D721Med (cell line): ENCODE data around the gene TNS1.

Experiments used
- DNase-seq: peaks from one replicate; pipeline ENCODE4 v3.0.0; 2011; ENCODE audit warnings: low spot score; ENCODE audit not compliant: insufficient read length
- FAIRE-seq: peaks from 2 replicates; lab custom pipeline; 2011; peaks lifted over from hg19 to GRCh38; lab: Jason Lieb, UNC
- TF ChIP-seq, protein P1 (sequence below): IDR thresholded peaks from 2 replicates; pipeline ENCODE4 v1.5.1; 2012; ENCODE audit warnings: mild to moderate bottlenecking, control low read depth; ENCODE audit not compliant: insufficient read depth; ENCODE audit errors: missing control alignments

The TNS1 gene

DNA sequence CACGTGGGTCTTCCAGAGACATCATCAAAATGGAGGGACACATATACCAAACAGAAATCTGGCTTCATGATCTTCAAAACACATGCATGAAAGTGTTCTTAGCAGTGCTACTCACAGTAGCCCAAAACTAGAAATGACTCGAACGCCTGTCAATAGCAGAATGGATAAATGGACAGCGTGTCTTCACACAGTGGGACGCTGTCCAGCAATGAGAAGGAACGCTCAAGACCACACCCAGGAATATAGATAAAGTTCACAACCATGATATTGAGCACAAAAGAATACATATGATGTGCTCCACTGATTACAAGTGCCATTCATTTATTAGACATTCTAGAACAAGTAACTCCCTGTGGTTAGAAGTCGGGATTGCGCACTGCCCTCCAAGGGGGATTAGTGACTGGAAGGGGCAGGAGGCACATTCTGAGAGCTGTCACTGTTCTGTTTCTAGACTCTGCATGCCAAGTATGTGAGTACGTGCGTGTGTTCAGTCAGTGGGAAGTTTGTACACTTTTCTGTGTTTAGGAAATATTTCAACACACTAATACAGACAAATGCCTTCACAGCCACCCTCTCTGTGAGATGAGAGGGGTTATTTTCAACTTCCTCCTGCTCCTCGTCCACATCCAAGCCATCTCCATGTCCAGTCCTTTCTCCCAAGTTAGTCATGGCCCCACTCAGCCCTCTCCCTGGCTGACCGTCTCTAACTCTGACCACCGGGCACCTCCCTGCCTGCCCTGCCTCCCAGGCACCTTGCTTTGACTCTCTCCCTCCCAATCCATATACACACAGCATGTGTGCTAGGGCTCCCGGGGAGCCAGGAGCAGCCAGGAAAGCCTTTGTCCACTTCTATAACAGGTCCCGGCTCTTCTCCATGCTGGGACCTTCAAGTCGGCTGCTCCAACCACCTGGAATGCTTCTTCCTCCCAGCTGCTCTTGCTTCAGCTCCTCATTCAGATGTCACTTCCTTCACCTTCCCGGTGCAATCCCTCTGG is 26.9 kb upstream of the TNS1 start:
- FAIRE-seq (no peak), DNase-seq (no peak)
- TF ChIP-seq, protein P1, sequence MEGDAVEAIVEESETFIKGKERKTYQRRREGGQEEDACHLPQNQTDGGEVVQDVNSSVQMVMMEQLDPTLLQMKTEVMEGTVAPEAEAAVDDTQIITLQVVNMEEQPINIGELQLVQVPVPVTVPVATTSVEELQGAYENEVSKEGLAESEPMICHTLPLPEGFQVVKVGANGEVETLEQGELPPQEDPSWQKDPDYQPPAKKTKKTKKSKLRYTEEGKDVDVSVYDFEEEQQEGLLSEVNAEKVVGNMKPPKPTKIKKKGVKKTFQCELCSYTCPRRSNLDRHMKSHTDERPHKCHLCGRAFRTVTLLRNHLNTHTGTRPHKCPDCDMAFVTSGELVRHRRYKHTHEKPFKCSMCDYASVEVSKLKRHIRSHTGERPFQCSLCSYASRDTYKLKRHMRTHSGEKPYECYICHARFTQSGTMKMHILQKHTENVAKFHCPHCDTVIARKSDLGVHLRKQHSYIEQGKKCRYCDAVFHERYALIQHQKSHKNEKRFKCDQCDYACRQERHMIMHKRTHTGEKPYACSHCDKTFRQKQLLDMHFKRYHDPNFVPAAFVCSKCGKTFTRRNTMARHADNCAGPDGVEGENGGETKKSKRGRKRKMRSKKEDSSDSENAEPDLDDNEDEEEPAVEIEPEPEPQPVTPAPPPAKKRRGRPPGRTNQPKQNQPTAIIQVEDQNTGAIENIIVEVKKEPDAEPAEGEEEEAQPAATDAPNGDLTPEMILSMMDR, result no peak

- DNase-seq (no peak), FAIRE-seq (no peak)
- TF ChIP-seq, protein P1, result no peak
Measured at GRCh38 chr2:218028562-218029348, 26.0 kb upstream of the TNS1 start.

DNA sequence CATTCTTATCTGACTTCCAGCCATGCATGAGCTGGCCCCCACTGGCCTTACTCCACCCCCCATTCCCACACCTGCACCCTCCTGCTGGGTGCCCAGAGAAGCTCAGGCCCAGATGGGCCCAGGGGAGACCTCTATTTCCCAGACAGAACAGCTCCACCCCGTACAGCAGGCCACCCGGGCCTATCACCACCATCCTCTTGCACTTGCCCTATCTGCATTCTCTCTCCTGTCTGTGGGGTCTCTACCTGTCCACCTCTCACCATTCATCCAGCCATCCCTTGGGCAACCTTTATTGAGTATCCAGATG is 25.3 kb upstream of the TNS1 start:
- FAIRE-seq (no peak), DNase-seq (no peak)
- TF ChIP-seq, protein P1, result no peak

DNA sequence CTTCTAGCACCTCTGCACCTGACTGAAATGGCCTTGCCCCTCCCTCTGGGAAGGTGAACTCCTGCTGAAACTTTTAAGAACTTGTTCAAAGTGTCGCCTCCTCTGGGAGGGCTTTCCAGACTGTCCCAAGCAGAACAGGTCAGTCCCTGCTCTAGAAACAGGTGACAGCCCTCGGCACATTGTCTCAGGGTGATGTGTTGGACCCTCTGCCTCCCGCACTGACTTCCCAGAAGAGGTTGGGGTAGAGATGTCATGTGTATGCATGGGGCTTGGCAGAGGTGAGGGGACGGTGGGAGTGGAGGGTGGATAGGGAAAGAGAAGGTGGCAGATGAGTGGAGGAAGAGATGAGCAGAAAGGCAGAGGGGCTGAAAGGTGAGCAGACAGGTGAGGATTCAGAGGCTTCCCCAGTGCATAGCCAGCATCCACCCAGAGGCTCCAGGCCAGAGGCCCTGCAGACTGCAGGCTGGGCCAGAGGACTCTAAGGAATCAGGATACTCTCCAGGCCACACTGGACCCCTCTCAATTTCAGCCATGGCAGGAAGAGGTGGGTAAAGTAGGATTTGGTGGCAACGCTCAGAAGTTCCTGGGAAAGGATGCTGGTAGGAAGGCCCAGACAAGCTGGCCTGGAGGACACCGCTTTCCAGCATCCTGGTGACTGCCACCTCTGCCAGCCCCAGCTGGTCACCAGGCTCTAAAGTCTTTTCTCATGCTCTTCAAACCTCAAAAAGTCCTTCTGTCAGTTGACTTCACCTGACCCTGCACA is 24.8 kb upstream of the TNS1 start:
- DNase-seq, result no peak
- FAIRE-seq, result no peak
- TF ChIP-seq, protein P1, result no peak

DNA sequence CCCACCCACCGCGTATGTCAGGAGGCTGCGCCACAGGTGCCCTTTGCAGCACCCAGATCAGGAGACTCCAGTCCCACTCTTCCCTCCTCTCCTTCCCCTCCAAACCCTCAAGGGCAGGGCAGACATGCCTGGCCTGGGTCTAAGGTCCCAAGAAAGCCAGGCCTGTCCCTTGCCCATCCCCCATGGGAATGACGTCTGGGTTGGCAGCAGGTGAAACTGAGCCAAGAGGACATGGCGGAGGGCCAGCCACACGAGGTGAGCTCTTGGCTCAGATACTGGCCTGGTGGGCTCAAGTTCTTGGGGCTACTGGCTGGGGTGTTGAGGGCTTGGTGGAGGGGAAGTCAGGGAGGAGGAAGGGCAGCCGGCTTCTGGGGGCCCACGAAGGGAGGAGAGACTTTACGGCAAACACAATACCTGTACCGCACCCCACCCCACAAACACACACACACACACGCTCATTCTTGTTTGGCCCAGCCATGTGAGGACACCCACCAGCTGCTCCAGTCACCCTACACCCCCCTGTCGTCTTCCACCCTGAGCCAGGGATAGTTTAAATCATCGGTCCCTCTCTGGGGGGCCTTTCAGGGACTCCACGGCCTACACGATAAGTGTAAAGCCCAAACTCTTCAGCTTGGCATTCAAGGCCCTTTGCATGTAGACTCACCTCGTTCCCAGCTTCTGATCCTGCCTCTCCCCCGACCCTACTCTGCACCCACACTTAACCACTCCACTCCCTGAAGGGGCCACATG is 24.1 kb upstream of the TNS1 start:
- FAIRE-seq (no peak), DNase-seq (no peak)

DNA sequence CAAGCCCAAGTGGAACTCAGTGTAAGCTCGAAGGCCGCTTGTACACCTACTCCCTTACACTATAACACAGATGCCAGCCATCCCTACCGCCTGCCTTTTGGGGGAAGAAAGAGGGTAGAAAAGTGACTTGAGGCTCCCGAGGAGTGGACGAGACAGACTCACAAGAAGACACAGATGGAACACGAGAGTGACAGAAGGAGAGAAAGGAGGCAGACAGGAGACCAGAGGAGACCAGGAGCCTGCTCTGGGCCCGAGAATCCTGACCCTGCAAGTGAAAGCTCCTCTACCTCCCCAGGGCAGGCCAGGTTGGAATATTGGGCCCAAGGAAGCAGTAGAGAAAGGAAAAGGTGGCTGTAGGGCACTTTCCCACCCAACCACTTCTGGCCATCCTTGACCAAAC is 23.4 kb upstream of the TNS1 start:
- no peak for FAIRE-seq
- no peak for DNase-seq
- TF ChIP-seq, protein P1, result no peak

More for the DNA sequence above, 24.1 kb upstream of the TNS1 start:
- TF ChIP-seq, protein P1, result no peak
